A549 (cell line): ENCODE data around the gene TESK2.

ENCODE experiments used
- CHD2 ChIP-seq: fragments of 150-350 bp; IDR thresholded peaks from 2 replicates; pipeline ENCODE4 v1.6.1; 2014; ENCODE audit warnings: low read length; ENCODE audit not compliant: partially characterized antibody
- EP300 ChIP-seq, 2 experiments: fragments of >200 bp; sonication (Bioruptor Twin); formaldehyde crosslinking; IDR thresholded peaks; 2 replicates in 1 of 2; 3 replicates in 1 of 2; pipeline ENCODE4 v1.6.1; 2016 to 2017
- JUN ChIP-seq, 2 experiments: fragments of >200 bp; sonication (Bioruptor Twin); formaldehyde crosslinking; IDR thresholded peaks; 2 replicates in 1 of 2; 3 replicates in 1 of 2; pipeline ENCODE4 v1.6.1; 2016 to 2017
- KDM1A ChIP-seq: fragments of 200-600 bp; sonication (generic); IDR thresholded peaks from 2 replicates; pipeline ENCODE4 v1.6.1; 2016; ENCODE audit warnings: low read depth, mild to moderate bottlenecking
- NPAS2 ChIP-seq: fragments of 250-450 bp; sonication (Bioruptor Pico); IDR thresholded peaks from 2 replicates; pipeline ENCODE4 v1.8.0; 2022; ENCODE audit warnings: mild to moderate bottlenecking, moderate library complexity, borderline replicate concordance
- POLR2A ChIP-seq: IDR thresholded peaks from 2 replicates; pipeline ENCODE4 v1.6.1; 2012; ENCODE audit warnings: mild to moderate bottlenecking, low read length
- REST ChIP-seq: fragments of 200-600 bp; sonication (generic); IDR thresholded peaks from 2 replicates; pipeline ENCODE4 v1.6.1; 2016; ENCODE audit warnings: antibody characterized with exemption, mild to moderate bottlenecking, moderate library complexity
- RFX5 ChIP-seq: fragments of 450-650 bp; IDR thresholded peaks from 2 replicates; pipeline ENCODE4 v1.7.1; 2014; ENCODE audit warnings: antibody characterized with exemption, mild to moderate bottlenecking, moderate library complexity
- SMC3 ChIP-seq: fragments of >200 bp; sonication (Bioruptor Twin); formaldehyde crosslinking; IDR thresholded peaks from 3 replicates; pipeline ENCODE4 v1.6.1; 2018; ENCODE audit warnings: inconsistent platforms
- TF ChIP-seq, protein P1 (sequence below): fragments of 450-650 bp; IDR thresholded peaks from 2 replicates; pipeline ENCODE4 v1.6.1; 2014; ENCODE audit warnings: antibody characterized with exemption
- TF ChIP-seq, protein P2 (sequence below): fragments of >200 bp; sonication (Bioruptor Twin); formaldehyde crosslinking; IDR thresholded peaks from 3 replicates; pipeline ENCODE4 v1.6.1; 2016
- TF ChIP-seq, protein P3 (sequence below): fragments of >200 bp; sonication (Bioruptor Twin); formaldehyde crosslinking; IDR thresholded peaks from 3 replicates; pipeline ENCODE4 v1.5.1; 2016

GRCh38 chr1:45442272-45442671 is 48.7 kb downstream of the TESK2 start:
- TF ChIP-seq, protein P1, sequence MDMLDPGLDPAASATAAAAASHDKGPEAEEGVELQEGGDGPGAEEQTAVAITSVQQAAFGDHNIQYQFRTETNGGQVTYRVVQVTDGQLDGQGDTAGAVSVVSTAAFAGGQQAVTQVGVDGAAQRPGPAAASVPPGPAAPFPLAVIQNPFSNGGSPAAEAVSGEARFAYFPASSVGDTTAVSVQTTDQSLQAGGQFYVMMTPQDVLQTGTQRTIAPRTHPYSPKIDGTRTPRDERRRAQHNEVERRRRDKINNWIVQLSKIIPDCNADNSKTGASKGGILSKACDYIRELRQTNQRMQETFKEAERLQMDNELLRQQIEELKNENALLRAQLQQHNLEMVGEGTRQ: no peak
- TF ChIP-seq REST: no peak
- no peak for TF ChIP-seq JUN (IDR thresholded peaks at IDR 0.05)
- TF ChIP-seq POLR2A: no peak
- no peak for TF ChIP-seq SMC3
- TF ChIP-seq, protein P2, sequence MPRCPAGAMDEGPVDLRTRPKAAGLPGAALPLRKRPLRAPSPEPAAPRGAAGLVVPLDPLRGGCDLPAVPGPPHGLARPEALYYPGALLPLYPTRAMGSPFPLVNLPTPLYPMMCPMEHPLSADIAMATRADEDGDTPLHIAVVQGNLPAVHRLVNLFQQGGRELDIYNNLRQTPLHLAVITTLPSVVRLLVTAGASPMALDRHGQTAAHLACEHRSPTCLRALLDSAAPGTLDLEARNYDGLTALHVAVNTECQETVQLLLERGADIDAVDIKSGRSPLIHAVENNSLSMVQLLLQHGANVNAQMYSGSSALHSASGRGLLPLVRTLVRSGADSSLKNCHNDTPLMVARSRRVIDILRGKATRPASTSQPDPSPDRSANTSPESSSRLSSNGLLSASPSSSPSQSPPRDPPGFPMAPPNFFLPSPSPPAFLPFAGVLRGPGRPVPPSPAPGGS: no peak
- TF ChIP-seq, protein P3, sequence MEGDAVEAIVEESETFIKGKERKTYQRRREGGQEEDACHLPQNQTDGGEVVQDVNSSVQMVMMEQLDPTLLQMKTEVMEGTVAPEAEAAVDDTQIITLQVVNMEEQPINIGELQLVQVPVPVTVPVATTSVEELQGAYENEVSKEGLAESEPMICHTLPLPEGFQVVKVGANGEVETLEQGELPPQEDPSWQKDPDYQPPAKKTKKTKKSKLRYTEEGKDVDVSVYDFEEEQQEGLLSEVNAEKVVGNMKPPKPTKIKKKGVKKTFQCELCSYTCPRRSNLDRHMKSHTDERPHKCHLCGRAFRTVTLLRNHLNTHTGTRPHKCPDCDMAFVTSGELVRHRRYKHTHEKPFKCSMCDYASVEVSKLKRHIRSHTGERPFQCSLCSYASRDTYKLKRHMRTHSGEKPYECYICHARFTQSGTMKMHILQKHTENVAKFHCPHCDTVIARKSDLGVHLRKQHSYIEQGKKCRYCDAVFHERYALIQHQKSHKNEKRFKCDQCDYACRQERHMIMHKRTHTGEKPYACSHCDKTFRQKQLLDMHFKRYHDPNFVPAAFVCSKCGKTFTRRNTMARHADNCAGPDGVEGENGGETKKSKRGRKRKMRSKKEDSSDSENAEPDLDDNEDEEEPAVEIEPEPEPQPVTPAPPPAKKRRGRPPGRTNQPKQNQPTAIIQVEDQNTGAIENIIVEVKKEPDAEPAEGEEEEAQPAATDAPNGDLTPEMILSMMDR: no peak
- no peak for TF ChIP-seq KDM1A
- TF ChIP-seq CHD2: no peak
- TF ChIP-seq RFX5: no peak
- no peak for TF ChIP-seq EP300 (IDR thresholded peaks at IDR 0.05)
- TF ChIP-seq NPAS2 (CRISPR knock-in tag): no peak
